Measurements from ENCODE around the gene PSMC3IP.

GRCh38 chr17:42559075-42559474 lies 18.5 kb downstream of the PSMC3IP start:
- TF ChIP-seq POLR2A (IDR thresholded peaks at IDR 0.05; ENCODE audit: extremely low read depth, insufficient read length): no peak
- TF ChIP-seq CTCF (IDR thresholded peaks at IDR 0.05; ENCODE audit: low read depth, low read length): no peak
- TF ChIP-seq MAX (IDR thresholded peaks at IDR 0.05; ENCODE audit: low read depth, low read length): no peak
- TF ChIP-seq MYC (IDR thresholded peaks at IDR 0.05; ENCODE audit: low read depth, low read length): no peak

All from NB4 (cell line).